Neural progenitor cell (in vitro differentiated cells): ENCODE results near the gene CYP3A7. TPM values are rescaled to one million over a fixed set of nuclear protein-coding genes. Genes with fewer than 3 reads are reported as not detected.

ENCODE experiments used
- DNase-seq: peaks from one replicate; pipeline ENCODE4 v3.0.0-alpha.2; 2016; ENCODE audit warnings: low spot score
- H2AFZ ChIP-seq: fragments of 200-600 bp; sonication (generic); replicated peaks from 2 replicates; pipeline ENCODE4 v1.6.1; 2016; ENCODE audit warnings: antibody characterized with exemption
- H3F3A ChIP-seq: fragments of 200-600 bp; sonication (generic); 2 replicates; pipeline ENCODE4 v1.6.1; 2016; ENCODE audit warnings: antibody characterized with exemption, low read depth
- H3K27ac ChIP-seq: fragments of 200-600 bp; sonication (generic); 2 replicates; pipeline ENCODE4 v1.5.1; 2016; ENCODE audit warnings: mild to moderate bottlenecking
- H3K27me3 ChIP-seq: fragments of 200-600 bp; sonication (generic); 2 replicates; pipeline ENCODE4 v1.6.1; 2016; ENCODE audit warnings: mild to moderate bottlenecking, moderate library complexity
- H3K36me3 ChIP-seq: fragments of 200-600 bp; sonication (generic); 2 replicates; pipeline ENCODE4 v1.5.1; 2016
- H3K4me1 ChIP-seq: fragments of 200-600 bp; sonication (generic); 2 replicates; pipeline ENCODE4 v1.6.1; 2016; ENCODE audit warnings: mixed run types
- H3K4me2 ChIP-seq: fragments of 200-600 bp; sonication (generic); 2 replicates; pipeline ENCODE4 v1.6.1; 2016
- H3K4me3 ChIP-seq: fragments of 200-600 bp; sonication (generic); 2 replicates; pipeline ENCODE4 v1.5.1; 2016
- H3K79me2 ChIP-seq: fragments of 200-600 bp; sonication (generic); 2 replicates; pipeline ENCODE4 v1.6.1; 2016; ENCODE audit warnings: low read depth
- H3K9ac ChIP-seq: fragments of 200-600 bp; sonication (generic); 2 replicates; pipeline ENCODE4 v1.6.1; 2016
- H3K9me3 ChIP-seq: fragments of 200-600 bp; sonication (generic); 2 replicates; pipeline ENCODE4 v1.5.1; 2016; ENCODE audit warnings: low read depth
- H4K20me1 ChIP-seq: fragments of 200-600 bp; sonication (generic); 2 replicates; pipeline ENCODE4 v1.6.1; 2016; ENCODE audit warnings: low read depth
- H3K27ac Mint-ChIP-seq: 3 replicates; pipeline ENCODE4 v1.8.0; 2021; ENCODE audit warnings: mixed read lengths
- H3K27me3 Mint-ChIP-seq: 2 replicates; pipeline ENCODE4 v1.8.0; 2022; ENCODE audit warnings: low read depth, mild to moderate bottlenecking, inconsistent platforms, moderate library complexity, mixed read lengths; ENCODE audit not compliant: insufficient read depth
- H3K36me3 Mint-ChIP-seq: 3 replicates; pipeline ENCODE4 v1.8.0; 2021; ENCODE audit warnings: mixed read lengths
- H3K4me1 Mint-ChIP-seq: 3 replicates; pipeline ENCODE4 v1.8.0; 2021; ENCODE audit warnings: mixed read lengths
- H3K4me3 Mint-ChIP-seq: 3 replicates; pipeline ENCODE4 v1.8.0; 2021; ENCODE audit warnings: mild to moderate bottlenecking, moderate library complexity, mixed read lengths
- H3K9me3 Mint-ChIP-seq: 3 replicates; pipeline ENCODE4 v1.8.0; 2020; ENCODE audit warnings: mixed read lengths
- EZH2 ChIP-seq: fragments of 200-600 bp; sonication (generic); IDR thresholded peaks from 2 replicates; pipeline ENCODE4 v1.6.1; 2017; ENCODE audit warnings: antibody characterized with exemption, mild to moderate bottlenecking, moderate library complexity
- EZH2phosphoT487 ChIP-seq: fragments of 200-600 bp; sonication (generic); IDR thresholded peaks from 2 replicates; pipeline ENCODE4 v1.6.1; 2017; ENCODE audit warnings: antibody characterized with exemption
- total RNA-seq: library from RNA; depleted of rRNA; stranded (reverse); fragments of >200 nt; gene quantifications from 2 replicates; pipeline ENCODE4 v1.2.3, GENCODE V29; 2015; ENCODE audit warnings: low replicate concordance
- TF ChIP-seq, protein P1 (sequence below): fragments of 200-600 bp; sonication (generic); IDR thresholded peaks from 2 replicates; pipeline ENCODE4 v1.5.1; 2017; ENCODE audit warnings: antibody characterized with exemption, mild to moderate bottlenecking

CYP3A7 gene
- total RNA-seq, 1 donor from 2014 or later = not detected

DNA sequence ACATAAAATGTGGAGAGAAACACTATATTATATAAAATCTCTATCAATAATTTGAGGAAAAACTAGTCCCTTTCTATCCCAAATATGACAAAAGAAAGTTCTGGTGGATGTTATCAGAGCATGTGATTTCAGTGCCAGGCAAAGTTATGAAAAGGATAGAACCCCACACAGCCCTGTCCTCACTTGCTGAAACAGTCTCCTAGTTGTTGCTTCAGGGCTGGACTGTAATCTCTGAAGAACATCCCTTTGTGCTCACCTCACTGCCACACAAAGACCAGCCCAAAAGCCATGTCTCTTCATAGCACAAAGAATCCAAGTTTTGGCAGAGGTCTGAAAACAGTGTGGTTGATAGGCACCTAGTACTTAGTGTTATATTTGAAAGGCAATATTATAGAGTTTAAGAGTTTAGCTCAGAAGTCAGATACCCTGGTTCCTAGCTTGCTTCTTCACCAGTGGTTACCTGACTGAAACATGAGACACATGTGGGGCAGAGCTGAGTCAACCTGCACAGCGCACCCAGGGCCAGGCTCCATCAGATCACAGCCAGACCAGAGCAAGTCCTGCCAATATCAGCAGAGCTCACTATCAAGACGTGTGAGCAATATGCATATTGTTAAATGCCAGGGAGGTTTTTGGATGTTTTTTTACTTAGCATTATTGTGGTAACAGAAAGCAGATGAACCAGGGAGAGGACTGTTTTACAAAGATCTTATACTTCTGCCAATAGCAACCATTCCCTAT is 25.0 kb downstream of the CYP3A7 start:
- H3K36me3 ChIP-seq = no peaks in the 10 kb centered on the region
- no peak for DNase-seq
- Mint-ChIP-seq H3K27ac (no peak overlapping the region), H3K4me1 (no peaks in the 10 kb centered on the region), H3K4me3 (no peak overlapping the region), H3K27me3 (no peaks in the 10 kb centered on the region), H3K36me3 (no peaks in the 10 kb centered on the region), H3K9me3 (no peaks in the 10 kb centered on the region)
- H3K9ac ChIP-seq = no peak overlapping the region
- H3K27me3 ChIP-seq = no peaks in the 10 kb centered on the region
- no peak for TF ChIP-seq EZH2
- TF ChIP-seq, protein P1, sequence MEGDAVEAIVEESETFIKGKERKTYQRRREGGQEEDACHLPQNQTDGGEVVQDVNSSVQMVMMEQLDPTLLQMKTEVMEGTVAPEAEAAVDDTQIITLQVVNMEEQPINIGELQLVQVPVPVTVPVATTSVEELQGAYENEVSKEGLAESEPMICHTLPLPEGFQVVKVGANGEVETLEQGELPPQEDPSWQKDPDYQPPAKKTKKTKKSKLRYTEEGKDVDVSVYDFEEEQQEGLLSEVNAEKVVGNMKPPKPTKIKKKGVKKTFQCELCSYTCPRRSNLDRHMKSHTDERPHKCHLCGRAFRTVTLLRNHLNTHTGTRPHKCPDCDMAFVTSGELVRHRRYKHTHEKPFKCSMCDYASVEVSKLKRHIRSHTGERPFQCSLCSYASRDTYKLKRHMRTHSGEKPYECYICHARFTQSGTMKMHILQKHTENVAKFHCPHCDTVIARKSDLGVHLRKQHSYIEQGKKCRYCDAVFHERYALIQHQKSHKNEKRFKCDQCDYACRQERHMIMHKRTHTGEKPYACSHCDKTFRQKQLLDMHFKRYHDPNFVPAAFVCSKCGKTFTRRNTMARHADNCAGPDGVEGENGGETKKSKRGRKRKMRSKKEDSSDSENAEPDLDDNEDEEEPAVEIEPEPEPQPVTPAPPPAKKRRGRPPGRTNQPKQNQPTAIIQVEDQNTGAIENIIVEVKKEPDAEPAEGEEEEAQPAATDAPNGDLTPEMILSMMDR = no peak
- no peak for TF ChIP-seq EZH2phosphoT487
- H3K9me3 ChIP-seq = peaks cover 9% of the 10 kb centered on the region
- no peak overlapping the region for H3K4me3 ChIP-seq
- H3K79me2 ChIP-seq = no peaks in the 10 kb centered on the region
- no peaks in the 10 kb centered on the region for H4K20me1 ChIP-seq
- H3K27ac ChIP-seq = no peak overlapping the region
- no peaks in the 10 kb centered on the region for H3F3A ChIP-seq
- no peak overlapping the region for H2AFZ ChIP-seq
- no peak overlapping the region for H3K4me2 ChIP-seq
- no peaks in the 10 kb centered on the region for H3K4me1 ChIP-seq

DNA sequence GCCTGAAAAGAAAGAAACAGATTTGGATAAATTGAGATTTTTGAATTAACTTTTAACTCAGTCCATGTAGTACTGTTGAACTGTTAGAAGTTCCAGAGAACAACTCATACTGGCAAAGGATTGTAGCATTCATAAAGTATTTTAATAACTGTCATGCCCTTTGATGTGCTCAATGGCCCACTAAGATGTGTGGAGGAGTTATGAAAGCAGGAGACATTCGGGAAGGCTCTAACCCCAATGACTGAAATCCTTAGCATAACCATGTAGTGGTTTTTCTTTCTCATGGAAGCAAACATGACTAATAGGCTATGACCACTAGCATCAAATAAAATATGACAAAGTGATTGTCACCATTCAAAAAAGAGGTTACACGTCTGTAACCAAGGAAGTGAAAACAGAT is 25.7 kb downstream of the CYP3A7 start:
- DNase-seq = no peak
- H4K20me1 ChIP-seq = no peaks in the 10 kb centered on the region
- H3K27me3 Mint-ChIP-seq = no peaks in the 10 kb centered on the region

DNA sequence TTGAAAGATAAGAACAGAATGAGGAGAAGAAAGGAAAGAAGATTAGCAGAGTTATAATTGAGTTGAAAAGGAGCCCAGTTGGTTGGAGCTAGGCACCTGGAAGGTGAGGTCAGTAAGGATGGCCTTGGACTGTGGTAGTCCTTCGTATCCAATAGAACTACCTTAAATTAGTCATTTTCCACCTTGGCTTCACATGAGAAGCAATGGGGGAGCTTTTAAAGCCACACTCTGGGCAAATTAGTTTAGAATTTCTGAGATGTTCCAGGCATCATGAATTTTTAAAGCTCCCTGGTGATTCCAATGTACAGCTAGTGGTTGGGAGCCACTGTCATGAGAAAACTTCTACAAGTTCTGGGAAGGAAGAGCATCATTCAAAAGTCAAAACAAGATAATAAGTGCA is 27.9 kb downstream of the CYP3A7 start:
- Mint-ChIP-seq H3K4me1 (no peaks in the 10 kb centered on the region), H3K27me3 (no peaks in the 10 kb centered on the region), H3K27ac (no peak overlapping the region), H3K9me3 (no peaks in the 10 kb centered on the region), H3K4me3 (no peak overlapping the region), H3K36me3 (no peaks in the 10 kb centered on the region)
- Histone ChIP-seq H3K27me3 (no peaks in the 10 kb centered on the region), H3K36me3 (no peaks in the 10 kb centered on the region), H3K4me2 (no peak overlapping the region), H3K27ac (no peak overlapping the region), H3K4me3 (no peak overlapping the region), H3K4me1 (no peaks in the 10 kb centered on the region), H3K9me3 (peaks cover 9% of the 10 kb centered on the region), H4K20me1 (no peaks in the 10 kb centered on the region), H3K79me2 (no peaks in the 10 kb centered on the region), H3K9ac (no peak overlapping the region), H3F3A (no peaks in the 10 kb centered on the region), H2AFZ (no peak overlapping the region)
- no peak for DNase-seq
- TF ChIP-seq EZH2 = no peak
- no peak for TF ChIP-seq EZH2phosphoT487
- TF ChIP-seq, protein P1 = no peak

More for the DNA sequence above, 25.7 kb downstream of the CYP3A7 start:
- Histone ChIP-seq H3K27me3 (no peaks in the 10 kb centered on the region), H3K79me2 (no peaks in the 10 kb centered on the region), H3K27ac (no peak overlapping the region), H3K9ac (no peak overlapping the region), H3K4me1 (no peaks in the 10 kb centered on the region), H2AFZ (no peak overlapping the region), H3K4me2 (no peak overlapping the region), H3K9me3 (peaks cover 9% of the 10 kb centered on the region), H3K4me3 (no peak overlapping the region), H3K36me3 (no peaks in the 10 kb centered on the region), H3F3A (no peaks in the 10 kb centered on the region)
- Mint-ChIP-seq H3K27ac (no peak overlapping the region), H3K4me1 (no peaks in the 10 kb centered on the region), H3K36me3 (no peaks in the 10 kb centered on the region), H3K4me3 (no peak overlapping the region), H3K9me3 (no peaks in the 10 kb centered on the region)
- TF ChIP-seq, protein P1 = no peak
